ENCODE measurements around the gene DGKH.

GRCh38 chr13:42021851-42022250 is 26.6 kb upstream of the DGKH start:
- TF ChIP-seq CTCF (IDR thresholded peaks at IDR 0.05) = no peak
- TF ChIP-seq POLR2A (IDR thresholded peaks at IDR 0.05) = no peak
- no peak for TF ChIP-seq POLR2AphosphoS5 (IDR thresholded peaks at IDR 0.05)

All from prostate gland (tissue), 2 donors.